ENCODE data around the gene DRD2.

DNA sequence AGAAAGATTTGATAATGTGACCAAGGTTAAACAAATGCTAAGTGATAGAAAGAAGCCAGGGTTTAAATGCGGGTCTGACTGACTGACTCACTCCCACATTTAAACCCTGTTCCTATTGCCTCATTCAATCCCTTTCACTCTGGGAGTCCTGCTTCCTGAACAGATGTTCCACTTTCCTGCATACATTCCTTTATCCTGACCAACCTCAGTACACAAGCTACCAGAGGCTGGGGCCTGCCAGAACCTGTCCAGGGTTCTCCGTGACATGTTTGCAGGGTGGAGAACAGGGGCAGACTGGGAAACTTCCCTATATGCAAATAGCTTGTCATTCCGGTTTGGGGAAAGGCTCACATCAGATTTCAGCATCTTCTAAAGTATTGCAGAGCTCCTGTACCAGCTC lies 90.6 kb downstream of the DRD2 start:
- TF ChIP-seq, protein P1, sequence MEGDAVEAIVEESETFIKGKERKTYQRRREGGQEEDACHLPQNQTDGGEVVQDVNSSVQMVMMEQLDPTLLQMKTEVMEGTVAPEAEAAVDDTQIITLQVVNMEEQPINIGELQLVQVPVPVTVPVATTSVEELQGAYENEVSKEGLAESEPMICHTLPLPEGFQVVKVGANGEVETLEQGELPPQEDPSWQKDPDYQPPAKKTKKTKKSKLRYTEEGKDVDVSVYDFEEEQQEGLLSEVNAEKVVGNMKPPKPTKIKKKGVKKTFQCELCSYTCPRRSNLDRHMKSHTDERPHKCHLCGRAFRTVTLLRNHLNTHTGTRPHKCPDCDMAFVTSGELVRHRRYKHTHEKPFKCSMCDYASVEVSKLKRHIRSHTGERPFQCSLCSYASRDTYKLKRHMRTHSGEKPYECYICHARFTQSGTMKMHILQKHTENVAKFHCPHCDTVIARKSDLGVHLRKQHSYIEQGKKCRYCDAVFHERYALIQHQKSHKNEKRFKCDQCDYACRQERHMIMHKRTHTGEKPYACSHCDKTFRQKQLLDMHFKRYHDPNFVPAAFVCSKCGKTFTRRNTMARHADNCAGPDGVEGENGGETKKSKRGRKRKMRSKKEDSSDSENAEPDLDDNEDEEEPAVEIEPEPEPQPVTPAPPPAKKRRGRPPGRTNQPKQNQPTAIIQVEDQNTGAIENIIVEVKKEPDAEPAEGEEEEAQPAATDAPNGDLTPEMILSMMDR (IDR thresholded peaks at IDR 0.05; ENCODE audit: borderline replicate concordance, extremely low read depth, low read length, poor library complexity, severe bottlenecking), result no peak
- TF ChIP-seq EZH2 (IDR thresholded peaks at IDR 0.05; ENCODE audit: borderline replicate concordance, low read depth, low read length, severe bottlenecking), result no peak

Measured in DND-41 (cell line).